Right lobe of liver (tissue), 6 donors: ENCODE measurements around the gene CAPN2. TPM values are rescaled to one million over a fixed set of nuclear protein-coding genes. Genes with fewer than 3 reads are reported as not detected.

Experiments used
- ATAC-seq, 4 donors: fragments of 200-7000 bp; cut with Tn5 transposase; one replicate each; pipeline ENCODE4 v1.9.1; 2020; ENCODE audit warnings: mild to moderate bottlenecking in 4 of 4, moderate library complexity in 4 of 4
- DNase-seq, 3 donors: peaks; one replicate each; pipeline ENCODE4 v3.0.0-alpha.2; 2020
- H3K27ac ChIP-seq, 3 donors: fragments of 200-600 bp; one replicate each; pipeline ENCODE4 v1.8.0; 2022
- H3K27me3 ChIP-seq, 2 donors: fragments of 200-600 bp; one replicate each; pipeline ENCODE4 v1.8.0; 2022
- H3K36me3 ChIP-seq, 4 donors: fragments of 200-600 bp; sonication (generic) in 1 of 4; one replicate each; pipeline versions ENCODE4 v1.5.1 to v1.8.0; 2017 to 2022; ENCODE audit warnings: control low read depth in 1 of 4
- H3K4me1 ChIP-seq, 4 donors: fragments of 200-600 bp; sonication (generic) in 1 of 4; one replicate each; pipeline versions ENCODE4 v1.5.1 to v1.8.0; 2017 to 2022; ENCODE audit warnings: control low read depth in 1 of 4
- H3K4me3 ChIP-seq, 3 donors: fragments of 200-600 bp; one replicate each; pipeline ENCODE4 v1.8.0; 2022
- H3K9me3 ChIP-seq, 4 donors: fragments of 200-600 bp; sonication (generic) in 1 of 4; one replicate each; pipeline versions ENCODE4 v1.5.1 to v1.8.0; 2017 to 2022; ENCODE audit warnings: control low read depth in 1 of 4
- POLR2A ChIP-seq: fragments of 450-650 bp; IDR thresholded peaks from one replicate; pipeline ENCODE4 v1.6.1; 2017; ENCODE audit warnings: antibody characterized with exemption, mild to moderate bottlenecking
- WGBS: methylation state at CpG from one replicate; pipeline ENCODE4 v1.1.6; 2018; ENCODE audit warnings: low coverage, low lambda C conversion rate; ENCODE audit not compliant: insufficient coverage; ENCODE audit errors: missing lambda C conversion rate; 5-methylcytosine and 5-hydroxymethylcytosine counted together
- intact Hi-C, 2 donors: fragments of 100-400 bp; cut with DNase I; formaldehyde crosslinking; loops; one replicate each; pipeline versions ENCODE4 v1.11.2 to v1.14.1; 2022
- small RNA-seq, 2 experiments: library from RNA; depleted of rRNA; stranded (forward); fragments of <200 nt; gene quantifications; one replicate each; pipeline ENCODE3, GENCODE V24; 2016
- total RNA-seq, 6 experiments: library from RNA; depleted of rRNA in 2 of 6; stranded (reverse); fragments of >200 nt in 2 of 6; fragmentation: NEBNext Ultra II Directional in 3 of 6; extraction: Animal tissue kit (Norgen Biotek cat#: 25700) in 3 of 6; gene quantifications; one replicate each; pipeline versions ENCODE4 v1.1.0 to v1.2.4, GENCODE V29; 2016 to 2023
- TF ChIP-seq, protein P1 (sequence below), 4 donors: fragments of 200-600 bp in 3 of 4; fragments of 450-650 bp in 1 of 4; IDR thresholded peaks; one replicate each; pipeline versions ENCODE4 v1.5.1 to v1.8.0; 2016 to 2022; ENCODE audit warnings: antibody characterized with exemption in 4 of 4, mild to moderate bottlenecking in 2 of 4
- donor health status: DM: no; HTN: yes; CAD: no.
- donor health status: DM: no; HTN: no; CAD: no.
- donor health status: DM: no; HTN: no; CAD: no.
- donor health status: DM: no; HTN: yes; CAD: no.
- donor health status: DM: no; HTN: yes; CAD: no.

Gene CAPN2
- total RNA-seq, 6 experiments from 2014 or later = 17.5 to 53.1 (median 33.1) TPM

DNA sequence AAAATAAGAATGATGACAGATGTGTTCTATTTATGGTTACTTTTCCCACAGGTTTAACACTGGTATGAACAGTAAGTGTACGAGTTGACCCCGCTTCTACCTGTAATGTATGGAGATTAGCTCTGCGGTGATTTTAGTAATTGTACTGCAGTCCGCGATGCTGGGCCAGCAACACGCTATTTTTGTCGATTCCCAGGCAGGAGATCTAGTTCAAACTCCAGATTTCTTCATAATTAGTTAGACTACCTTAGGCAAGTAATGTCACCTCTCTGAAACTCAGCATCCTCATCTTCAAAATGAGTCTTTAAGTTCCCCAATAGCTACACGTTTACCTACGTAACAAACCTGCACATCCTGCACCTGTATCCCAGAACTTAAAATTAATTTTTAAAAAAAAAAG lies 111.9 kb downstream of the CAPN2 start:
- intact Hi-C loops = no loop called here
- Histone ChIP-seq H3K9me3 (no peaks in the 10 kb centered on the region), H3K27ac (no peak overlapping the region), H3K4me3 (no peak overlapping the region), H3K36me3 (no peaks in the 10 kb centered on the region), H3K27me3 (no peaks in the 10 kb centered on the region), H3K4me1 (peaks cover 0 to 19% (median 0%) of the 10 kb centered on the region in 4 donors)
- TF ChIP-seq POLR2A = no peak
- TF ChIP-seq, protein P1, sequence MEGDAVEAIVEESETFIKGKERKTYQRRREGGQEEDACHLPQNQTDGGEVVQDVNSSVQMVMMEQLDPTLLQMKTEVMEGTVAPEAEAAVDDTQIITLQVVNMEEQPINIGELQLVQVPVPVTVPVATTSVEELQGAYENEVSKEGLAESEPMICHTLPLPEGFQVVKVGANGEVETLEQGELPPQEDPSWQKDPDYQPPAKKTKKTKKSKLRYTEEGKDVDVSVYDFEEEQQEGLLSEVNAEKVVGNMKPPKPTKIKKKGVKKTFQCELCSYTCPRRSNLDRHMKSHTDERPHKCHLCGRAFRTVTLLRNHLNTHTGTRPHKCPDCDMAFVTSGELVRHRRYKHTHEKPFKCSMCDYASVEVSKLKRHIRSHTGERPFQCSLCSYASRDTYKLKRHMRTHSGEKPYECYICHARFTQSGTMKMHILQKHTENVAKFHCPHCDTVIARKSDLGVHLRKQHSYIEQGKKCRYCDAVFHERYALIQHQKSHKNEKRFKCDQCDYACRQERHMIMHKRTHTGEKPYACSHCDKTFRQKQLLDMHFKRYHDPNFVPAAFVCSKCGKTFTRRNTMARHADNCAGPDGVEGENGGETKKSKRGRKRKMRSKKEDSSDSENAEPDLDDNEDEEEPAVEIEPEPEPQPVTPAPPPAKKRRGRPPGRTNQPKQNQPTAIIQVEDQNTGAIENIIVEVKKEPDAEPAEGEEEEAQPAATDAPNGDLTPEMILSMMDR (IDR thresholded peaks at IDR 0.05) = no peak
- ATAC-seq (peak; percentile 24 to 62 (median 49)), DNase-seq (no peak)
- 63% methylated on average over 9 of the region's 9 CpGs for WGBS

DNA sequence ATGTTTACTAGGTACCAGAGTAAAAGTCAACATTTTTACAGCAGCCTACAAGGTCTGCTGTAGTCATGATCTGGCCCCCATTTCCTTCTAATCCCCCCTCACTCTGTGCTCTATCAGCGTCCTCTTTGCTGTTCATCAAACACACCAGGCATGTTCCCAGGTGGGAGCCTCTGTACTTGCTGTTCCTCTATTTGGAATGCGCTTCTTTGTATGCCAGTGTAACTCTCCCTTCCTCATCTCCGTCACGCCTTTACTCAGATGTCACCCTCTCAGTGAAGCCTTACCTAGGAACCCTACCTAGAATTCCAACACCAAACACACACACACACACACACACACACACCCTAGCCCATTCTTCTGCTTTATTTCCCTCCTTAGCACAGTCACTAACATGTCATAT lies 112.4 kb downstream of the CAPN2 start:
- 60% methylated on average over 3 of the region's 4 CpGs for WGBS
- H3K27ac ChIP-seq = no peak overlapping the region
- peaks cover 0 to 19% (median 0%) of the 10 kb centered on the region in 4 donors for H3K4me1 ChIP-seq
- no peak for DNase-seq
- no peaks in the 10 kb centered on the region for H3K9me3 ChIP-seq
- peak in 3 of 4 donors; percentile 14 to 25 (median 25) for ATAC-seq
- intact Hi-C loops = no loop called here
- no peaks in the 10 kb centered on the region for H3K36me3 ChIP-seq
- no peak overlapping the region for H3K4me3 ChIP-seq
- no peaks in the 10 kb centered on the region for H3K27me3 ChIP-seq
- TF ChIP-seq POLR2A = no peak
- TF ChIP-seq, protein P1 (IDR thresholded peaks at IDR 0.05) = no peak

Small RNA genes within 50 kb of the gene (small RNA-seq; reads per million reads assigned to genes)
- gene RNU6-1248P = 0 reads per million in 2 experiments

Other genes starting within 250 kb of the CAPN2 start
- 1 to 10 TPM in 1 of 6 experiments, under 1 TPM in 1, not detected in 4; 0.35 to 1.1 TPM for gene CAPN8, start 46.8 kb upstream of the CAPN2 start, total RNA-seq
- 10 to 100 TPM; 13.7 to 46.4 (median 19.0) TPM for gene TP53BP2, start 133.4 kb downstream of the CAPN2 start, total RNA-seq